A549 (cell line): ENCODE measurements around the gene FCGR2B. TPM values are rescaled to one million over a fixed set of nuclear protein-coding genes. Genes with fewer than 3 reads are reported as not detected.
A peak's percentile ranks its signal among the peaks of the same experiment; 100 is the strongest.
"Not testable (repeated sequence)": the region's sequence is repeated elsewhere in the genome, so short reads cannot be mapped to it uniquely, and the experiment has no call there.

Source experiments
- ATAC-seq, 2 experiments: fragments of 200-7000 bp in 1 of 2; fragments of >200 bp in 1 of 2; cut with Nextera tagmentation in 1 of 2; cut with Tn5 transposase in 1 of 2; 3 replicates each; pipeline versions ENCODE4 v1.8.0 to v1.9.1; 2018 to 2020; ENCODE audit warnings: mild to moderate bottlenecking in 1 of 2, moderate library complexity in 1 of 2
- CTCF ChIA-PET: fragments of 300-600 bp; sonication (Branson Sonifier 250); formaldehyde crosslinking; extraction: SDS; loops from one replicate; lab custom pipeline; 2021; ENCODE audit warnings: antibody characterized with exemption, inconsistent platforms; lab: Yijun Ruan, JAX
- POLR2A ChIA-PET: fragments of 350-600 bp; formaldehyde crosslinking; extraction: SDS; loops from one replicate; lab custom pipeline; 2021; ENCODE audit warnings: antibody characterized with exemption, inconsistent platforms; lab: Yijun Ruan, JAX
- DNase-seq, 2 experiments: peaks; one replicate each; pipeline versions ENCODE4 v3.0.0 to v3.0.0-alpha.2; 2011 to 2016; ENCODE audit warnings: low read depth in 1 of 2, low spot score in 1 of 2
- FAIRE-seq: peaks from 2 replicates; lab custom pipeline; 2011; peaks lifted over from hg19 to GRCh38; lab: Jason Lieb, UNC
- H3K27ac ChIP-seq, 2 experiments: fragments of >200 bp; sonication (Bioruptor Twin); formaldehyde crosslinking; 3 replicates each; pipeline ENCODE4 v1.5.1; 2016 to 2017
- H3K4me1 ChIP-seq: fragments of >200 bp; sonication (Bioruptor Twin); formaldehyde crosslinking; 3 replicates; pipeline ENCODE4 v1.6.1; 2016
- H3K4me2 ChIP-seq: fragments of >200 bp; sonication (Bioruptor Twin); formaldehyde crosslinking; 3 replicates; pipeline ENCODE4 v1.6.1; 2016
- H3K4me3 ChIP-seq: fragments of >200 bp; sonication (Bioruptor Twin); formaldehyde crosslinking; 3 replicates; pipeline ENCODE4 v1.5.1; 2016
- H3K9me3 ChIP-seq: fragments of >200 bp; sonication (Bioruptor Twin); formaldehyde crosslinking; 3 replicates; pipeline ENCODE4 v1.6.1; 2016
- CTCF ChIP-seq: fragments of >200 bp; sonication (Bioruptor Twin); formaldehyde crosslinking; IDR thresholded peaks from 3 replicates; pipeline ENCODE4 v1.5.1; 2016
- RAD21 ChIP-seq, 2 experiments: fragments of >200 bp in 1 of 2; sonication (Bioruptor Twin) in 1 of 2; formaldehyde crosslinking in 1 of 2; IDR thresholded peaks in 1 of 2; conservative IDR thresholded peaks in 1 of 2; 2 replicates in 1 of 2; 3 replicates in 1 of 2; pipeline ENCODE4 v1.6.1; 2012 to 2018; ENCODE audit warnings: inconsistent platforms in 1 of 2
- SMC3 ChIP-seq: fragments of >200 bp; sonication (Bioruptor Twin); formaldehyde crosslinking; IDR thresholded peaks from 3 replicates; pipeline ENCODE4 v1.6.1; 2018; ENCODE audit warnings: inconsistent platforms
- WGBS: methylation state at CpG from one replicate; pipeline ENCODE4 v1.1.6; 2017; ENCODE audit errors: missing lambda C conversion rate; 5-methylcytosine and 5-hydroxymethylcytosine counted together
- polyA plus RNA-seq, 4 experiments: library from polyadenylated mRNA; depleted of rRNA in 3 of 4; stranded (reverse); fragments of >200 nt; fragmentation: RNase III in 1 of 4; extraction: RNeasy Plus Mini Kit Qiagen cat#74134 plus additional on column Dnase treatment in 1 of 4; gene quantifications; 2 replicates in 3 of 4; 3 replicates in 1 of 4; pipeline ENCODE4 v1.2.3, GENCODE V29; 2011 to 2017

FCGR2B gene
- polyA plus RNA-seq, 2 of the 4 experiments (the other 2 are of a cell fraction), result not detected

GRCh38 chr1:161638251-161638993, 24.5 kb upstream of the FCGR2B start:
- H3K9me3 ChIP-seq, H3K4me1 ChIP-seq, FAIRE-seq, CTCF ChIA-PET, DNase-seq, POLR2A ChIA-PET, H3K4me3 ChIP-seq, H3K27ac ChIP-seq, H3K4me2 ChIP-seq, ATAC-seq: not testable (repeated sequence)
- 39% methylated on average over 2 of the region's 6 CpGs for WGBS

GRCh38 chr1:161639203-161639602, 23.7 kb upstream of the FCGR2B start:
- H3K27ac ChIP-seq, H3K4me2 ChIP-seq, H3K9me3 ChIP-seq, FAIRE-seq, H3K4me1 ChIP-seq, POLR2A ChIA-PET, CTCF ChIA-PET, DNase-seq, H3K4me3 ChIP-seq, ATAC-seq: not testable (repeated sequence)
- WGBS, result 7% methylated on average over 1 of the region's 2 CpGs

GRCh38 chr1:161642697-161643096, 20.2 kb upstream of the FCGR2B start:
- POLR2A ChIA-PET, H3K4me2 ChIP-seq, H3K4me3 ChIP-seq, ATAC-seq, H3K4me1 ChIP-seq, H3K27ac ChIP-seq, H3K9me3 ChIP-seq, CTCF ChIA-PET, DNase-seq, FAIRE-seq: not testable (repeated sequence)
- no CpG with 5 or more reads among the region's 1 CpG for WGBS

- H3K4me2 ChIP-seq, ATAC-seq, H3K4me3 ChIP-seq, POLR2A ChIA-PET, DNase-seq, H3K9me3 ChIP-seq, H3K4me1 ChIP-seq, CTCF ChIA-PET, H3K27ac ChIP-seq, FAIRE-seq: not testable (repeated sequence)
- 52% methylated on average over 5 of the region's 5 CpGs for WGBS
Observed at GRCh38 chr1:161643481-161644208, 19.3 kb upstream of the FCGR2B start.

GRCh38 chr1:161644855-161645254, 18.1 kb upstream of the FCGR2B start:
- FAIRE-seq, ATAC-seq, POLR2A ChIA-PET, CTCF ChIA-PET, H3K4me3 ChIP-seq, DNase-seq, H3K4me1 ChIP-seq, H3K4me2 ChIP-seq, H3K27ac ChIP-seq, H3K9me3 ChIP-seq: not testable (repeated sequence)
- WGBS, result 6% methylated on average over 1 of the region's 1 CpG

GRCh38 chr1:161647507-161648360, 15.2 kb upstream of the FCGR2B start:
- H3K4me3 ChIP-seq, H3K4me2 ChIP-seq, H3K9me3 ChIP-seq, H3K4me1 ChIP-seq, H3K27ac ChIP-seq: not testable (repeated sequence)
- POLR2A ChIA-PET, result interaction anchor here (0.7 kb wide), 1 partner anchor 79 kb away, joined by 4 read pairs; no protein-coding TSS in a partner anchor
- CTCF ChIA-PET, result interaction anchor here (0.7 to 2.3 kb wide), 4 partner anchors 44 to 168 kb away, joined by 3 to 39 read pairs (median 4); no protein-coding TSS in a partner anchor
- ATAC-seq (peak; percentile 88 to 90), FAIRE-seq (peak; percentile 61), DNase-seq (peak in 1 of 2 experiments; percentile 50)
- WGBS, result 31% methylated on average over 12 of the region's 13 CpGs
- peak; percentile 65 for TF ChIP-seq SMC3
- TF ChIP-seq RAD21 (conservative IDR thresholded peaks at IDR 0.05 in 1 of 2, IDR thresholded peaks at IDR 0.05 in 1 of 2), result peak; percentile 63 to 64
- peak; percentile 53 for TF ChIP-seq CTCF

GRCh38 chr1:161653541-161653940, 9.4 kb upstream of the FCGR2B start:
- ATAC-seq, POLR2A ChIA-PET, H3K4me2 ChIP-seq, DNase-seq, H3K4me1 ChIP-seq, H3K27ac ChIP-seq, H3K4me3 ChIP-seq, CTCF ChIA-PET, H3K9me3 ChIP-seq, FAIRE-seq: not testable (repeated sequence)
- WGBS, result 34% methylated on average over 2 of the region's 7 CpGs

GRCh38 chr1:161653971-161654370, 9.0 kb upstream of the FCGR2B start:
- H3K4me1 ChIP-seq, ATAC-seq, DNase-seq, H3K4me3 ChIP-seq, H3K9me3 ChIP-seq, CTCF ChIA-PET, FAIRE-seq, H3K4me2 ChIP-seq, H3K27ac ChIP-seq, POLR2A ChIA-PET: not testable (repeated sequence)
- WGBS, result 42% methylated on average over 2 of the region's 6 CpGs

GRCh38 chr1:161658524-161658923, 4.4 kb upstream of the FCGR2B start:
- DNase-seq, ATAC-seq, H3K4me1 ChIP-seq, POLR2A ChIA-PET, H3K4me3 ChIP-seq, CTCF ChIA-PET, H3K9me3 ChIP-seq, H3K4me2 ChIP-seq, H3K27ac ChIP-seq, FAIRE-seq: not testable (repeated sequence)
